GM06990 (cell line): ENCODE data around the gene PLEKHO1.

ENCODE experiments used
- DNase-seq: peaks from one replicate; pipeline ENCODE4 v3.0.0-alpha.2; 2011; ENCODE audit not compliant: insufficient read length; ENCODE audit errors: extremely low read depth
- H3K27me3 ChIP-seq: replicated peaks from 2 replicates; pipeline ENCODE4 v1.6.0; 2011; ENCODE audit warnings: low read length; ENCODE audit not compliant: control insufficient read depth, insufficient read depth
- H3K36me3 ChIP-seq: 2 replicates; pipeline ENCODE4 v1.5.1; 2011; ENCODE audit warnings: low read length; ENCODE audit not compliant: control insufficient read depth, insufficient read depth
- H3K4me3 ChIP-seq: replicated peaks from 2 replicates; pipeline ENCODE4 v1.5.1; 2011; ENCODE audit warnings: low read depth, mild to moderate bottlenecking, control low read depth, low read length
- TF ChIP-seq, protein P1 (sequence below): IDR thresholded peaks from 2 replicates; pipeline ENCODE4 v1.5.1; 2011; ENCODE audit warnings: low read length, control low read depth, mild to moderate bottlenecking, inconsistent platforms; ENCODE audit not compliant: insufficient read depth, poor library complexity, severe bottlenecking

The PLEKHO1 gene

DNA sequence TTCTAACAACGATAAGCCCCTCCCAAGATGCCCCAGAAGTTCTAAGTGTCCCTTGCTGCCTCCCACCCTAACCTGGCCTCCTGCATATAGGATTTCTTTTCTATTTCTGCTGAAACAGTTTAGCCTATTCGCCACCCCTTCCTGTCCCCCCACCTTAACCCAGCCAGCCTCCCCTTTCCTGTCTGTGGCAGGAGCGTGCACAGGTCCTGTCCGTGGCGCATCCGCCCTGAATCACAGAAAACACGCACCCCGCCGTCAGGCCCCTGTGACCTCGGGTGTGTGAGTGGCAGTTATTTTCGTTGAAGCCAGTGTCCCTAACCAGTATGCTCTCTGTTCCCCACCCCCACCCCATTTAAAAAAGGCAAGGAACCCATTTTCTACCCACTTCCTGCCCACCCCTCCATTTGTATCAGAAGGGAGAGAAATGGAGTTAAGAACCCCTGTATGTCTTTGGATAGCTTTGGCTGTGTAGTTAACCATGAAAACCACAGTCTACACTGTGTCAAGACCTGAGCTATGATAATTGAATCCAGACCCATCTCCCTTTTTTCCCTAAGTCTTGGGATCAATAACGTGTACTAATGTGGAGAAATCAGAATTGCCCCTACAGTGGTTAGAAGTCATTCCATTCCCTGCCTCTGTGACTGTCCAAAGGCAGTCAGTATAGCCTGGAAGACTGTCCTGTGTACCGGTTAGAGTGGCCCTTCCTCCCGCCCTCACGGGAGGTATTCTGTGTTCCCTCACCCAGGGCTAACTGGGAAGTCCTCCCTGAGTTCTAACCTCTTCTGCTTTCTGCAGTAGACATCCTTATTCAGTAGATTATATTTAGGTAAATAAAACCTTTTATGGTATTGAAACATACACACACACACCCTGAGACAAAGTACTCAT lies 1.8 kb downstream of the PLEKHO1 start:
- peak; percentile 78 for DNase-seq
- Histone ChIP-seq H3K4me3 (peak overlapping the region; percentile 74), H3K27me3 (no peaks in the 10 kb centered on the region), H3K36me3 (peaks cover 14% of the 10 kb centered on the region)
- TF ChIP-seq, protein P1, sequence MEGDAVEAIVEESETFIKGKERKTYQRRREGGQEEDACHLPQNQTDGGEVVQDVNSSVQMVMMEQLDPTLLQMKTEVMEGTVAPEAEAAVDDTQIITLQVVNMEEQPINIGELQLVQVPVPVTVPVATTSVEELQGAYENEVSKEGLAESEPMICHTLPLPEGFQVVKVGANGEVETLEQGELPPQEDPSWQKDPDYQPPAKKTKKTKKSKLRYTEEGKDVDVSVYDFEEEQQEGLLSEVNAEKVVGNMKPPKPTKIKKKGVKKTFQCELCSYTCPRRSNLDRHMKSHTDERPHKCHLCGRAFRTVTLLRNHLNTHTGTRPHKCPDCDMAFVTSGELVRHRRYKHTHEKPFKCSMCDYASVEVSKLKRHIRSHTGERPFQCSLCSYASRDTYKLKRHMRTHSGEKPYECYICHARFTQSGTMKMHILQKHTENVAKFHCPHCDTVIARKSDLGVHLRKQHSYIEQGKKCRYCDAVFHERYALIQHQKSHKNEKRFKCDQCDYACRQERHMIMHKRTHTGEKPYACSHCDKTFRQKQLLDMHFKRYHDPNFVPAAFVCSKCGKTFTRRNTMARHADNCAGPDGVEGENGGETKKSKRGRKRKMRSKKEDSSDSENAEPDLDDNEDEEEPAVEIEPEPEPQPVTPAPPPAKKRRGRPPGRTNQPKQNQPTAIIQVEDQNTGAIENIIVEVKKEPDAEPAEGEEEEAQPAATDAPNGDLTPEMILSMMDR = no peak

DNA sequence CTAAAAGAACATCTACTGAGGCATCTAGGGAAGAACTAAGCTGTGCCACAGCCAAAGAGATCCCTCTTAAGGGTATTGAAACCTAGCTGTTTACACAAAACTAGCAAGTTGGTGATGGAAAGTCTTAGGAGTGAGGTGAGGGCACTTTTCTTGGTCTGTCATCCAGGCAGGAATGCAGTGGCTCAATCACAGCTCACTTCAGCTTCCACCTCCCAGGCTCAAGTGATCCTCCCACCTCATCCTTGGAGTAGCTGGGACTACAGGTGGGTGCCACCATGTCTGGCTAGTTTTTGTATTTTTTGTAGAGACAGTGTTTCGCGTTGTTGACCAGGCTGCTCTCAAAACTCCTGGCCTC lies 2.4 kb downstream of the PLEKHO1 start:
- DNase-seq = no peak
- peaks cover 20% of the 10 kb centered on the region for H3K36me3 ChIP-seq
- TF ChIP-seq, protein P1 = no peak
- H3K4me3 ChIP-seq = peak overlapping the region; percentile 74
- no peaks in the 10 kb centered on the region for H3K27me3 ChIP-seq

DNA sequence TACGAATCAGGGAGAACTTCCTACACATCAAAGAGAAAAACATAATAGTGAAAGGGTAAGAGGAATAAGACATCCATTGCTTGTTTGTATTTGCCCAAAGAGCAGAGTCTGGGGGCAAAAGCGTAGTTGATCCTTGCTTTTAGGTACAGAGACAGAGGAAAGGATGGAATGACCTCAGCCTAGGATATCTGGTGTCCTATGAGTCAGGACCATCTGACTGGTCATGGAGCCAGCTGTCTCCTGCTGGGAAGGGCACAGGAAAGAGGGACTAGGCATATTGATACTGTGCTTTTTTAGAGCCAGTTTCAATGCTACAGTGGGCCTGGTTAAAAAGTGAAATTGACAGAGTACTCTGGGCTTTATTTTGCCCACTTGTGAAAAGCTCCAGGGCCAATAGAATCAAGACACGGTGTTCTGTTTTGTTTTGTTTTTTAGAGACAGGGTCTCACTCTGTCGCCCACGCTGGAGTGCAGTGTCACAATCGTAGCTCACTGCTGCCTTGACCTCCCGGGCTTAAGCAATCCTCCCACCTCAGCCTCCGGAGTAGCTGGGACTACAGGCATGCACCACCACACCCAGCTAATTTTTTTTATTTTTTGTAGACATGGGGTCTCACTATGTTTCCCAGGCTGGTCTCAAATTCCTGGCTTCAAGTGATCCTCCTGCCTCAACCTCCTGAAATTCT lies 3.2 kb downstream of the PLEKHO1 start:
- H3K36me3 ChIP-seq = peaks cover 27% of the 10 kb centered on the region
- TF ChIP-seq, protein P1 = no peak
- no peak for DNase-seq
- H3K27me3 ChIP-seq = no peaks in the 10 kb centered on the region
- H3K4me3 ChIP-seq = peak overlapping the region; percentile 12

DNA sequence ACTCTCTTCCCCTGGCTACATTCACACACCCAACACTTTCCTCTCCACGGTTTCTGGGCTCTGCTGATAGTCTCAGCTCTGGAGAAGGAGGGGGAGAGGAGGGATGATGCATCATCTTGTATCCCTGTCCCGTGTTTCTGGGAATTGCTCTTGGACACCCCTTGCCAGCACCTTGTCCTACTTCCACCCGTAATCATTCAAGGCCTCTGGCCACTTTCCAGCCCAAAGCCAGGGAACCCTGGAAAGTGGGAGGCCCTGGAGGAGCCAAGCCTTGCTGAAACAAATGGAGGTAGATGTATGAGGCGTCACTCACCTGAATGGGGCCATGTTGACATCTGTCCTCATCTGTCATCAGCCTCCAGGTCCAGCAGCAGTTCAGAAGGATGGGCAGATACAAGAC lies 4.4 kb downstream of the PLEKHO1 start:
- Histone ChIP-seq H3K4me3 (no peak overlapping the region), H3K27me3 (no peaks in the 10 kb centered on the region), H3K36me3 (peaks cover 31% of the 10 kb centered on the region)
- no peak for DNase-seq
- TF ChIP-seq, protein P1 = no peak

DNA sequence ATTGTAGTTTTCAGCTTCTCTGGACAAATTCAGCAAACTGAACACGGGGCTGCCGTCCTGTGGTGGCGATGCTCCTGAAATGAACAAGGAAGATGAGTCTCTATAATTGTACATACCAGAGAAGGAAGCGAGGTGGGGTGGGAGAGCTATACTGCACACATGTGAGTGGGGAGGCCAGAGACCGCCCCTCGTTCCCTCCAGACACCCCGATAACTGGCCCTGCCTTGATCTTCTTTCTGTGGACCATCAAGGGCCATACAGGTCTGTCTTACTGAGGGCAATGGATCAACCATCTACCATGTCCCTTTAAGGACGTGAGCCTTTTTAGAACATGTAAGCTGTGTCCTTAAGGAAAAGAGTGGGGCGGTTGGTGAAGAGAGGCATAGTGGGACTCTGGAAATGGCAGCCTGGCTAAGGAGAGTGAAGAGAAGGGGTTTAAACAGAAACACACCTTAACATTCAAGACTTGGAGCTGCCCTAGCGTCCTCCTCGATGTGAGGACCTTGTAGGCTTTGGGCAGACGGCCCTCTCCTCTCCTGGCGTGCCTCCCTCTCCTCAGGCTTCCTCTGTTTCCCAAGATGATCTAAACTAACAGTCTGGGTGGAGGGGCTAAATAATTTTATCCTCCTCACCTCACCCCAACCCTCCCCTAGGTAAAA lies 5.8 kb downstream of the PLEKHO1 start:
- no peaks in the 10 kb centered on the region for H3K27me3 ChIP-seq
- H3K36me3 ChIP-seq = peaks cover 36% of the 10 kb centered on the region
- no peak overlapping the region for H3K4me3 ChIP-seq
- TF ChIP-seq, protein P1 = no peak
- no peak for DNase-seq
